Measurements from ENCODE around the gene CCDC93.
"Not testable (repeated sequence)": the region's sequence is repeated elsewhere in the genome, so short reads cannot be mapped to it uniquely, and the experiment has no call there.

The CCDC93 gene

GRCh38 chr2:117931266-117931665 is 82.6 kb downstream of the CCDC93 start:
- in situ Hi-C loops (cut with MboI; ENCODE audit: low sequenced_read_pairs), result no loop called here

GRCh38 chr2:117930775-117931174 is 83.1 kb downstream of the CCDC93 start:
- in situ Hi-C loops (cut with MboI; ENCODE audit: low sequenced_read_pairs), result no loop called here

- in situ Hi-C loops (cut with MboI; ENCODE audit: low sequenced_read_pairs), result not testable (repeated sequence)
Measured at GRCh38 chr2:117923471-117923870, 90.4 kb downstream of the CCDC93 start.

GRCh38 chr2:117921520-117921919 is 92.3 kb downstream of the CCDC93 start:
- in situ Hi-C loops (cut with MboI; ENCODE audit: low sequenced_read_pairs), result no loop called here

- in situ Hi-C loops (cut with MboI; ENCODE audit: low sequenced_read_pairs), result no loop called here
Measured at GRCh38 chr2:117918608-117919007, 95.3 kb downstream of the CCDC93 start.

- in situ Hi-C loops (cut with MboI; ENCODE audit: low sequenced_read_pairs), result no loop called here
Measured at GRCh38 chr2:117917223-117917917, 96.5 kb downstream of the CCDC93 start.

- in situ Hi-C loops (cut with MboI; ENCODE audit: low sequenced_read_pairs), result no loop called here
Measured at GRCh38 chr2:117902933-117903332, 110.9 kb downstream of the CCDC93 start.

GRCh38 chr2:117888897-117889296 is 125.0 kb downstream of the CCDC93 start:
- in situ Hi-C loops (cut with MboI; ENCODE audit: low sequenced_read_pairs), result no loop called here

GRCh38 chr2:117885308-117885707 is 128.6 kb downstream of the CCDC93 start:
- in situ Hi-C loops (cut with MboI; ENCODE audit: low sequenced_read_pairs), result no loop called here

GRCh38 chr2:117879003-117879402 is 134.9 kb downstream of the CCDC93 start:
- in situ Hi-C loops (cut with MboI; ENCODE audit: low sequenced_read_pairs), result no loop called here

- in situ Hi-C loops (cut with MboI; ENCODE audit: low sequenced_read_pairs), result no loop called here
Measured at GRCh38 chr2:117875786-117876185, 138.1 kb downstream of the CCDC93 start.
